ENCODE measurements around the gene SIRT5.
A peak's percentile ranks its signal among the peaks of the same experiment; 100 is the strongest.

The SIRT5 gene

GRCh38 chr6:13553646-13554045 is 20.8 kb upstream of the SIRT5 start:
- TF ChIP-seq, protein P1, sequence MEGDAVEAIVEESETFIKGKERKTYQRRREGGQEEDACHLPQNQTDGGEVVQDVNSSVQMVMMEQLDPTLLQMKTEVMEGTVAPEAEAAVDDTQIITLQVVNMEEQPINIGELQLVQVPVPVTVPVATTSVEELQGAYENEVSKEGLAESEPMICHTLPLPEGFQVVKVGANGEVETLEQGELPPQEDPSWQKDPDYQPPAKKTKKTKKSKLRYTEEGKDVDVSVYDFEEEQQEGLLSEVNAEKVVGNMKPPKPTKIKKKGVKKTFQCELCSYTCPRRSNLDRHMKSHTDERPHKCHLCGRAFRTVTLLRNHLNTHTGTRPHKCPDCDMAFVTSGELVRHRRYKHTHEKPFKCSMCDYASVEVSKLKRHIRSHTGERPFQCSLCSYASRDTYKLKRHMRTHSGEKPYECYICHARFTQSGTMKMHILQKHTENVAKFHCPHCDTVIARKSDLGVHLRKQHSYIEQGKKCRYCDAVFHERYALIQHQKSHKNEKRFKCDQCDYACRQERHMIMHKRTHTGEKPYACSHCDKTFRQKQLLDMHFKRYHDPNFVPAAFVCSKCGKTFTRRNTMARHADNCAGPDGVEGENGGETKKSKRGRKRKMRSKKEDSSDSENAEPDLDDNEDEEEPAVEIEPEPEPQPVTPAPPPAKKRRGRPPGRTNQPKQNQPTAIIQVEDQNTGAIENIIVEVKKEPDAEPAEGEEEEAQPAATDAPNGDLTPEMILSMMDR (conservative IDR thresholded peaks at IDR 0.05; ENCODE audit: low read length) = no peak
- DNase-seq (ENCODE audit: low read depth) = peak; percentile 4
- H3K4me3 ChIP-seq (ENCODE audit: low read length) = no peak overlapping the region

- no peak overlapping the region for H3K4me3 ChIP-seq (ENCODE audit: low read length)
- TF ChIP-seq, protein P1 (conservative IDR thresholded peaks at IDR 0.05; ENCODE audit: low read length) = no peak
- peak; percentile 15 for DNase-seq (ENCODE audit: low read depth)
Observed at GRCh38 chr6:13554929-13555333, 19.5 kb upstream of the SIRT5 start.

- TF ChIP-seq, protein P1 (conservative IDR thresholded peaks at IDR 0.05; ENCODE audit: low read length) = no peak
- DNase-seq (ENCODE audit: low read depth) = no peak
- H3K4me3 ChIP-seq (ENCODE audit: low read length) = no peak overlapping the region
Observed at GRCh38 chr6:13557841-13558240, 16.6 kb upstream of the SIRT5 start.

DNA sequence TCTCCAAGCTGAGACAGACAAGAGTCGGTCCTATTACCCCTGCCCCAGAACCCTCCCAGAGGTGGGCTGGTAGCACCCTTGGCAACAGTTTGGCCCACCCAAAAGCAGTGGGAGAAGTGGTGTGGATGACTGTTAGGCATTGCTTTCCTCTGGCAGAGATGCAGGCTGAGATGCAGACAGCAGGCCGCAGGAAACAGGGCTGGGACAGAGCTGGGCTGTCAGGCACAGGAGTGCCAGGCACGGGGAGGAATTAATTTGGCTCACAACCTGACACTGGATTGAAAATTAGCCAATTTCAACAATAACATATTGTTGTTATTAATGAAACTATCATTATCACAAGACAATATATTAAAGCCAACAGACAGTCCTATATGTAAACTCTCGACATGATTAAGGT is 15.7 kb upstream of the SIRT5 start:
- no peak for DNase-seq (ENCODE audit: low read depth)
- TF ChIP-seq, protein P1 (conservative IDR thresholded peaks at IDR 0.05; ENCODE audit: low read length) = no peak
- H3K4me3 ChIP-seq (ENCODE audit: low read length) = no peak overlapping the region

DNA sequence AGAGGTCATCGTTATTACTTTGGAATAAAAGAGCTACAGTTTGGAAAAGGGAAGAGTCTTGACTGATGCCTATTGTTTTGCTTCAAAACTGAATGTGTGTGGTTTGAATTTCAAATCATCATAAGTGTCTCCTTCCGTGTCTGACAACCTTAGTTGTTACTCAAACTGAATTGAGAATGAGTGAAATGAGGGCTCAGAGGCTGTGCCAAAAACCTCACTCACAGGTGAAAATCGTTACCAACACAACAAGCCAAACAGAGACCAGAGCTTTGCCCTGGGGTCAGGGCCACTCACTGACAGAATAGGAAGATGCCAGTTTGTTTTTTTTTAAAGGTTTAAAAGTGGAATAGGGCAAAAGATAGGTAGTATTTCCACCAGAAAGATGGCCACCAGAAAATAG is 15.2 kb upstream of the SIRT5 start:
- DNase-seq (ENCODE audit: low read depth) = no peak
- TF ChIP-seq, protein P1 (conservative IDR thresholded peaks at IDR 0.05; ENCODE audit: low read length) = no peak
- no peak overlapping the region for H3K4me3 ChIP-seq (ENCODE audit: low read length)

DNA sequence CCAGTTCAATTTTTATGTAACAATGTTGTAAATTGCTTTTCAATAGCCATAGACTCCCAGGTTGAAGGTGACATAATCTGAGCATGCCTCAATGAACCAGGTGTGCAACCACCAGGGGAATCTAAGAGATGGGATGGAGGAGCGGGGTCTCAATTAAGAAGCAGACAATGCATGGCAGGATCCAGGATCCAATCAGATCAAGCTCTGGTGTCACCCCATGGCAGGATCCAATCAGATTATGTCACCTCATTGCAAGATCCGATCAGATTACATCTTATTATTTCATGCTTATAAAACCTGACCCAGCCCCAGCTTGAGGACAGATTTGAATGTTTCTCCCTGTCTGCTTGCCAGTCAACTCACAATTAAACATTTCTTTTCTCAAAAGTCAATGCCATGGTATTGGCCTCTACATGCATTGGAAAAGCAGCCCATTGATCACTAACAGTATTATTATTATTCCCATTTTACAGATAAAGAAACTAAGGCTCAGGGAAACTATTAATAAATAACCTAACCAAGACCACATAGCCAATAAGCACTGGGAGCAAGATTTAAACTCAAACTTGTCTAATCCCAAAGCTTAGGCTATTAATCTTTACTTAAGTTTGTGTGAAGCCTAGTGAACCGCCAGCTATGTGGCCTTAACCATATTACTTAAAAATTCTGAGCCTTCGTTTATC is 14.3 kb upstream of the SIRT5 start:
- H3K4me3 ChIP-seq (ENCODE audit: low read length) = no peak overlapping the region
- DNase-seq (ENCODE audit: low read depth) = no peak
- TF ChIP-seq, protein P1 (conservative IDR thresholded peaks at IDR 0.05; ENCODE audit: low read length) = no peak

DNA sequence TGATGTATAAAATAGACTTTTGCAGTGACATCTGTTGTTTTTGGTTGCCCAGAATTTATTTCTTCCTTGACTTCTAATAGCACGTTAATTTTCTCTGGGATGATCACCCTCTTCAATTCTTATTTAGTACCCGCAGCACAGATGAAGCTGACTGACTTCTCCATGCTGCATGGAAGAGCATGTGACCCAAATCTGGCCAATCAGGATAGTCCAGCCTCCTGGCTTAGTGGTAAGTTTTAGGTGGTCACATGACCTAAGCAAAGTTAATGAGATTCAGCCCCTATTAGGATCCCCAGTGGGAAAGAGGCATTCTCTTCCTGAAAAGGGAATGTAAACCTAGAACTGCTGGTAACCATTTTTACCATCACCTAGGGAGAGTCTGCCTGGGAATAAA is 13.8 kb upstream of the SIRT5 start:
- no peak for DNase-seq (ENCODE audit: low read depth)
- no peak overlapping the region for H3K4me3 ChIP-seq (ENCODE audit: low read length)
- TF ChIP-seq, protein P1 (conservative IDR thresholded peaks at IDR 0.05; ENCODE audit: low read length) = no peak
